ENCODE data around the gene PPP2R2D.
"Not testable (repeated sequence)": the region's sequence is repeated elsewhere in the genome, so short reads cannot be mapped to it uniquely, and the experiment has no call there.

PPP2R2D gene

DNA sequence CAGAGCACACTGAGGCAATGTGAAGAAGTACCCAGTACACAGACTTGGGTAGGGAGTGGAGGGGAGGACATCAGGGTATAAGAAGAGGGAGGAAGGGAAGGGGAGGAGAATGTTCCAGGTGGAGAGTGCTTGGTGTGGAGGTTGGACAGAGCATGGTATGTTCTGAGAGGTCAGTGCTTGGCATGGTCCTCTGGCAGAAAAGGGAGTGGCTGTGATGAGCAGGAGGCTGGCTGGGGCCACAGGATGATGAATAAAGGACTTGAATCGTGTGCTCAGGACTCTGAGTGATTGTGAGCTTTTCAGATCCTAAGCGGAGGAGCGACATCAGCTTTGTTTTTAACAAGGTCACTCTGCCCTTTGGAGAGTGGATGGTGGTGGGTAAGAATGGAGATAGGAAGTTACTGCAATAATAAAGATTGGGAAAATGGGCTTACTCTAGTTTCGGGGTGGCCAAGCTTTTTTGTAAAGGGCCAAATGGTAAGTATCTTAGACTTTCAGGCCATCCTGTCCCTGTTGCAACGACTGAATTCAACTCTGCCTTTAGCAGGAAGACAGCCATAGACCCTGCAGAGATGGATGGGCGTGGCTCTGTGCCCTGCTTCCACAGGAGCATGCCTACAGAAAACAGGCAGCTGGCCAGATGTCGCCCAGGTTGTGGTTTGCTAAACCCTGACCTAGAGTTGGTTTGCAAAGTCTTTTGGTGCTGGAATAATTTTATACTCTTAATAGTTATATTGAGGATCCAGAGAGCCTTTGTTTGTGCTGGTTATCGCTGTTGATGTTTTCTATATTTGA is 8.4 kb downstream of the PPP2R2D start:
- no peak for DNase-seq

DNA sequence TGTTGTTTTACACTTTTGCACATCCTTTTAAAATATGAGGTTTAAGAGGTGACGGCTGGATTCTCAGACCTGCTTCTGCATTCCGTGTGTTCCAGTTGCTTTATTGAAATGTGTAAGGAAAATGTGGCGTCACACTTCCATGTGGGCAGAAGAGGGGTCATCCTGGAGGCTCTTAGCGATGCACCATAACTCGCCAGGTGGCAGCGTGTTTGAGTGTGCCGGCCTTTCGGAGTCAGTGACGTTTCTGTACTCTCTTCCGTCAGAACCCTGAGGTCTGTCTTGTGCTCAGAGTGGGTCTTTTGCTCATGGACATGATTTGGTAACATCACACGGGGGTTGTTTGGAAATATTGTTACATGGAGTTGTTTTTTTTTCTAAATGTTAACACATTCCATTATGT is 9.1 kb downstream of the PPP2R2D start:
- no peak for DNase-seq

DNA sequence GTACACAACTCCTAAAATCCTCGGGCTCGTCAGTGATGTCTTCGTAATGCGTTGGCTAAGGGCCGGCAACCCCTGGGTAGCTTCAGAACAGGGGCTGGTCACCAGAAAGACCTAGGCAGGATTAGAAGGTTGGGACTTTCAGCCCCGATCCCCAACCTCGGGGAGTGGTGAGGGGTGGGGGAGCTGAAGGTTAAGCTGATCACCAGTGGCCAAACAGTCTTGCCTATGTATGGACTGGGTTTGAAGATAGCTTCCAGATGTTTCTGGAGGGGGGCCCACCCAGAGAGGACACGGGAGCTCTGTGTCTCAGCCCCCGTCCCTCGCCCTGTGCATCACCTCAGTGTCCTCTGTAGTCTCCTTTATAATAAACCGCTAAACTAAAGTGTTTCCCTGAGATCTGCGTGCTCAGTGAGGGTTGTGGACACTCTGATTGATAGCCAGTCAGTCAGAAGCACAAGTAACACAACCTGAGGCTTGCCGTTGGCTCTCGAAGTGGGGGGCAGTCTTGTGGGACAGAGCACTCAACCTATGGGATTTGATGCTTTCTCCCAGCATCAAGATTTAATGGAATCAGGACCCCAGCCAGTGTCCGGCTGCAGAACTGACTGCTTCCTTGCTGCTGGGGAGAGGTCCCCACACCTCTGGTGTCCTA is 10.0 kb downstream of the PPP2R2D start:
- no peak for DNase-seq

DNA sequence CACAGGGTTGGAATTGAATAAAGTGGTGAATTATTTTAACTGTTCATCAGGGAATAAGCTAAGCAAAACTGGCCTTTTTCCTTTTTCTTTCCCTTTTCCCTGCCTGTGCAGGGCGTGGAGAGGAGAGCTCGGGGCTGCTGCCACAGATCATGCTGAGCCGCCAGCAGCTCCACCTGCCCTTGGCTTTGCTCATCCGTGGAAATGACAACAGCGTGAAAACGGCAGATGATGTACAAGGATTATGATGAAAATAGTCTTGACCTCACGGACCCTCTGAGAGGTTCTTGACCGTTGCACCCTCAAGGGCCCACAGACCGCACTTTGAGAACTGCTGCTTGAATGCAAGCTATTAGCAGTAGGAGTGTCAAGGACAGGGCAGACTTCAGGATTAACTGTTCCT is 10.6 kb downstream of the PPP2R2D start:
- no peak for DNase-seq

DNA sequence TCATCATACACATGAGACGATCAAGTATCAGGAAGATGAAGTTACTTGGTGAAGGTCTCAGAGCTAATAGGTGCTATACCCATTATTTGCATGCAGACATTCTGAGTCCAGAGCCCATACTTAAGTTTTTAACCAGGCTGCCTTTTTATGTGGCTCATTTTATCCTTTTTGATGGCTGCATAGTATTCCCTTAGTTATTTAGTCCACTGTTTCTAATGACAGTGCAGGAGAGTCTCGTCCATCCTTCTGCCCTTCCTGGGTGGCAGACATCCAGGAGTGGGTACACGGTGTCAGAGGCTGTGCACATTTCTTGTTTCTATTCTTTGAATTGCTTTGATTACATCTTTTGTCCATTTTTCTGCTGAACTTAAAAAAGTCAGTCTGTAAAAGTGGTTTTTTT is 11.8 kb downstream of the PPP2R2D start:
- DNase-seq = no peak

DNA sequence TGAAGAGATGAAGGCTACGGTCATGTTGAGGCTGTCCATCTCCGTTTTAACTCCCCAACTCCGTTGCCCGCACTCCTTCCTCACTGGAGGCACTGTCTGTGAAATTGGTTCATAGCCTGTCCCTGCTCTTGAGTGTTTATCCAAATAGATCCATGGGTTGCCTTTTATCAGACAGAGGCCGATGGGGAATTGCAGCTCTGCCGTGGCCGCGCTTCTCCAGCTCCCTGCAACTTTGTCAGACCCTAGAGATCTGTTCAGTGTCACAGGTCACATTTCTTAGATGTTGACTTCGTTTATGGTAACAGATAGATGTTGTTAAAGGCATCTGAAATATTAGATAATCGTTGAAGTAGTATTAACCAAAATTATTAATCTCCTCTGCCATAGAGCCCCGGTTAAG is 14.7 kb downstream of the PPP2R2D start:
- no peak for DNase-seq

DNA sequence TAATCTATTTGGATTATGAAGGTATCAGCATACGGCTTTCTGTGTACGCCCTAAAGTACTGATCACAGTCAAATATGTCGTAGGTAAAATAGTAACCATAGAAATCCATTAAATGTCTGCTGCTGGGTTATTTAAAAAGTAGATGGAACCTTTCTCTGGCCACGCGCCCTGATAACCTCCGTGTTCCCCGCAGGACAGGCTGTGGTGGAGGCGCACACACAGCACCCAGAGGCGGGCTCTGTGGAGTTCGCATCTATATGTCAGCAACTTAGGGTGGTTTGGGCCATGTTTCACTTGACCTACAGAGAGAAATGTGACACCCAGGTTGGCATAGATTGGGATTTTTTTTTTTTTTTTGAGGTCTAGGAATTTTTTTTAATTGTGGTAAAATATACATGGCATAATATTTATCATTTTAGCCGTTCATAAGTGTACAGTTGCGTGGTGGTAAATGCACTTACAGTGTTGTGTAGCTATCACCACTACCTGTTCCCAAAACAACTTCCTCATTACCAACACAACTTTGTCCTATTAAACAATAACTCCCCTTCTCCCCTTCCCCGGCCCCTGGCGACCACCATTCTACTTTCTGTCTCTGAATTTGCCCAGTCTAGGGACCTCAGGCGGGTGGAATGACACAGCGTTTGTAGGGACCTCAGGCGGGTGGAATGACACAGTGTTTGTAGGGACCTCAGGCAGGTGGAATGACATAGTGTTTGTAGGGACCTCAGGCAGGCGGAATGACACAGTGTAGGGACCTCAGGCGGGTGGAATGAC is 15.4 kb downstream of the PPP2R2D start:
- no peak for DNase-seq

DNA sequence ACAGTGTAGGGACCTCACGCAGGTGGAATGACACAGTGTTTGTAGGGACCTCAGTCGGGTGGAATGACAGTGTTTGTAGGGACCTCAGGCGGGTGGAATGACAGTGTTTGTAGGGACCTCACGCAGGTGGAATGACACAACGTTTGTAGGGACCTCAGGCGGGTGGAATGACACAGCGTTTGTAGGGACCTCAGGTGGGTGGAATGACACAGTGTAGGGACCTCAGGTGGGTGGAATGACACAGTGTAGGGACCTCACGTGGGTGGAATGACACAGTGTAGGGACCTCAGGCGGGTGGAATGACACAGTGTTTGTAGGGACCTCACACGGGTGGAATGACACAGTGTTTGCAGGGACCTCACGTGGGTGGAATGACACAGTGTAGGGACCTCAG is 16.0 kb downstream of the PPP2R2D start:
- not testable (repeated sequence) for DNase-seq

DNA sequence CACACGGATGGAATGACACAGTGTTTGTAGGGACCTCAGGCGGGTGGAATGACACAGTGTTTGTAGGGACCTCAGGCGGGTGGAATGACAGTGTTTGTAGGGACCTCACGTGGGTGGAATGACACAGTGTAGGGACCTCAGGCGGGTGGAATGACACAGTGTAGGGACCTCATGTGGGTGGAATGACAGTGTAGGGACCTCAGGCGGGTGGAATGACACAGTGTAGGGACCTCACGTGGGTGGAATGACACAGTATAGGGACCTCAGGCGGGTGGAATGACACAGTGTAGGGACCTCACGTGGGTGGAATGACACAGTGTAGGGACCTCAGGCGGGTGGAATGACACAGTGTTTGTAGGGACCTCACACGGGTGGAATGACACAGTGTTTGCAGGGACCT is 16.7 kb downstream of the PPP2R2D start:
- DNase-seq = not testable (repeated sequence)

DNA sequence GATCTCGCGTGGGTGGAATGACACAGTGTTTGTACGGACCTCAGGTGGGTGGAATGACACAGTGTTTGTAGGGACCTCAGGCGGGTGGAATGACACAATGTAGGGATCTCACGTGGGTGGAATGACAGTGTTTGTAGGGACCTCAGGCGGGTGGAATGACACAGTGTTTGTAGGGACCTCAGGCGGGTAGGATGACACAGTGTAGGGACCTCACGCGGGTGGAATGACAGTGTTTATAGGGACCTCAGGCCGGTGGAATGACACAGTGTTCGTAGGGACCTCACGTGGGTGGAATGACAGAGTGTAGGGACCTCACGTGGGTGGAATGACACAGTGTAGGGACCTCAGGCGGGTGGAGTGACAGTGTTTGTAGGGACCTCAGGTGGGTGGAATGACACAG is 18.7 kb downstream of the PPP2R2D start:
- DNase-seq = not testable (repeated sequence)

DNA sequence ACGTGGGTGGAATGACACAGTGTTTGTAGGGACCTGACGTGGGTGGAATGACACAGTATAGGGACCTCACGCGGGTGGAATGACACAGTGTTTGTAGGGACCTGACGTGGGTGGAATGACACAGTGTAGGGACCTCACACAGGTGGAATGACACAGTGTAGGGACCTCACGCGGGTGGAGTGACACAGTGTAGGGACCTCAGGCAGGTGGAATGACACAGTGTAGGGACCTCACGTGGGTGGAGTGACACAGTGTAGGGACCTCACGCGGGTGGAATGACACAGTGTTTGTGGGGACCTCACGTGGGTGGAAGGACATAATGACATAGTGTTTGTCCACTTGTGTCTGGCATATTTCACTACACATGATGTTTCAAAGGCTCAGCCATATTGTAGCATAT is 19.3 kb downstream of the PPP2R2D start:
- DNase-seq = no peak

DNA sequence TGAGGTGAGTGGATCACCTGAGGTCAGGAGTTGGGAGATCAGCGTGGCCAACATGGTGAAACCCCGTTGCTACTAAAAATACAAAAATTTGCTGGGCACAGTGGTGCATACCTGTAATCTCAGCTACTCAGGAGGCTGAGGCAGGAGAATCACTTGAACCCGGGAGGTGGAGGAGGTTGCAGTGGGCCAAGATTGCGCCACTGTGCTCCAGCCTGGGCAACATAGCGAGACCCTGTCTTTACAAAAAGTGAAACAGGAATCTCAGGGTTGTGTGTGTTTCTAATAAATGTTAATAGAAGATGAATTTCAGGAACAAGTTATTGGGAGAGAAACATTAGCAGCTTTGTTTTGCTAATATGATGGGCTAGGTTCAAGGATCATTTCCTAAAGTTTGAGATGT is 19.9 kb downstream of the PPP2R2D start:
- no peak for DNase-seq

DNA sequence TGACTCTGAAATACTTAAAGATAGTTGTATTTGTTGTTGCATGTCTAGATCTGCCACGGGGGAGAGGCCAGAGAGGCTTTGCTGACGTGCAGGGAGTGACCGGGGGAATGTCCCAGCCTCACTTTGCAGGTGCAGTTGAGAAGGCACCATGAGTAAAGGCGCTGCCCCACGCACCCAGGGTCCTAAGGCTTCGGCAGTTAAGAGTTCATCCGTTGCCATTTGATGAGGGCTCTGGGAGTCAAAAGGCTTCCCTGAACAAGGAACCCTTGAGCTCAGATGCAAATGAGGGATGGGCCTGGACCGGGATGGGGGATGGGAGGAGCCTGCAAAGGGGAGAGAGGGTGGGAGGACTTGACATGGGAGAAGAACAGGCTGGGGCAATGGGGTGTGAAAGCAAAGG is 20.4 kb downstream of the PPP2R2D start:
- peak; percentile 5 for DNase-seq

DNA sequence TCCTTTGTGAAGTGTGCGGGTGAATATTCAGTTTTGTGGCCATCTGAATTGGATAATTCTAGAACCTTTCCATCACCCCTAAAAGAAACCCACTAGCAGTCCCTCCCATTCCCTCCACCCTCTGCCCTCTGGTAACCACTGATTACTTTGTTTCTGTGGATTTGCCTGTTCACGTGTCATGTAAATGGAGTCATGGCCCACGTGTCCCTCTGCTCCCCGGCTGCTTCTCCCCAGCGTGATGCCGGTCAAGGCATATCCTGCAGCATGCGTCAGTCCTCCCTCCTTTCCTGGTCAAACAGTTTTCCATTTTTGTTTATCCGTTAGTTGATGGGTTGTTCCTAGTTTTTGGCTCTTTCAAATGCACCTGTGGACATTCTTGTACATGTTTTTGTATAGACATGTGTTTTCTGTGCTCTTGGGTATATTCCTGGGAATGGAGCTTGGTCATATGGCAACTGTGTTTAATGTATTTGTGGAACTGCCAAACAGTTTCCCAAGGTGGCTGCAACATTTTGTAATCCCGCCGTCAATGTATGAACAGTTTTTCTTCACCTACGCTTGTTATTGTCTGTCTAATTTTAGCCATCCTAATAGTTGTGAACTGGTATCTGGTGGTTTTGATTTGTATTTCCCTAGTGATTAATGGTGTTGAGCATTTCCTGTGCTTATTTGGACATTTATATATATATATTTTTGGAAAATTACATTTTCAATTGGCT is 22.4 kb downstream of the PPP2R2D start:
- DNase-seq = no peak

DNA sequence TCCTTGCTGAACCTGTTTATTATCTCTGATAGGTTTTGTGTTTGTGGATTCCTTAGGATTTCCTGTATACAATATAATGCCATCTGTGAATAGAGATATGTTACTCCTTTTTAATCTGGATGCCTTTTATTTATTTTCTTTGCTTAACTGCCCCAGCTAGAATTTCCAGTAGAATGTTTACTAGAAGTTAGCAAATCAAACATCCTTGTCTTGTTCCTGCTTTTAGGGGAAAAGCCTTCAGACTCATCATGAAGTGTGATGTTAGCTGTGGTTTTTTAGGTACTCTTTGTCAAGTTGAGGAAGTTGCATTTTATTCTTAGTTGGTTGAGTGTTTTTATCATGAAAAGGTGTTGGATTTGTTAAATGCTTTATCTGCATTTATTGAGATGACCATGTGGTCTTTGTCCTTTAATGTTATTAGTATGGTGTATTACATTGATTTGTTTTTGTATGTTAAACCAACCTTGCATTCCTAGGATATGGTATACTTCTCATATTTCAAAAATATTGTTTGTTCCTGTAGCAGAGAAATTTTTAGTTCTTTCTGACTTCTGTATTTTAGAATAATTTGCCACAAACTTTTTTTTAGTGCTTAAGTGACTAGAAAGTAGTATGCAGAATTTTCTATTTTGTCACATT is 24.3 kb downstream of the PPP2R2D start:
- no peak for DNase-seq

DNA sequence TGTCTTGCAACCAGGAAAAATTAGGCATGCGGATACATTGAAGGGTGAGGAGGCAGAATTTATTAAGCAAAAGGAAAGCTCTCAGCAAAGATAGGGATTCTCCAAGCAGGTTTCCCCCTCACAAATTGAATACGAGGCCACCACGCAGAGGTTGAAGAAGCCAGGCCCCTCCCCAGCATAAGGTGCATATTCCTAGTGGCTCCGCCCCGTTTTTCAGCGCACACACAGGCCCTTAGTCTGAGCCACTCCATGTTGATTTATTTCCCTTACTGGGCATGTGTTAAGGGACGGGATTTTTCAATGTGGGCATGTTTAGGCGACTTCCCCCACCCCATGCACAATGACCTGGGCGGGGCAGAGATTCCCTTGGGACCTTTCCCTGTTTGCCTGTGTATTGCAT is 24.9 kb downstream of the PPP2R2D start:
- DNase-seq = no peak

DNA sequence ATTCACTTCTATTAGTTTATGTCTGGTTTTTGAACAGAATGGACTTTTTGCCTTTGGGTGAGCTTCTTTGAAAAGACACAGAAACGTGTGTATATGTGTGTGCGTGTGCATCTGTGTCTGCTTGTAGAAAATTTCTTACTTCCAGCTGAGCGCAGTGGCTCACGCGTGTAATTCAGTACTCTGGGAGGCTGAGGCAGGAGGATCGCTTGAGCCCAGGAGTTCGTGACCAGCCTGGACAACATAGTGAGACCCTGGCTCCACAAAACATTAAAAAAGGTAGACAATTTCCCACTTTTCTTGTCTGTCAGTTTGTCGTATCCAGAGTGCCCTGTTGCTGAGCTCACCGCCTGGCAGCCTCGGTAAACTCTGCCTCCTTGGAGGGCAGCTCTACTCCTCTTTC is 25.4 kb downstream of the PPP2R2D start:
- no peak for DNase-seq

DNA sequence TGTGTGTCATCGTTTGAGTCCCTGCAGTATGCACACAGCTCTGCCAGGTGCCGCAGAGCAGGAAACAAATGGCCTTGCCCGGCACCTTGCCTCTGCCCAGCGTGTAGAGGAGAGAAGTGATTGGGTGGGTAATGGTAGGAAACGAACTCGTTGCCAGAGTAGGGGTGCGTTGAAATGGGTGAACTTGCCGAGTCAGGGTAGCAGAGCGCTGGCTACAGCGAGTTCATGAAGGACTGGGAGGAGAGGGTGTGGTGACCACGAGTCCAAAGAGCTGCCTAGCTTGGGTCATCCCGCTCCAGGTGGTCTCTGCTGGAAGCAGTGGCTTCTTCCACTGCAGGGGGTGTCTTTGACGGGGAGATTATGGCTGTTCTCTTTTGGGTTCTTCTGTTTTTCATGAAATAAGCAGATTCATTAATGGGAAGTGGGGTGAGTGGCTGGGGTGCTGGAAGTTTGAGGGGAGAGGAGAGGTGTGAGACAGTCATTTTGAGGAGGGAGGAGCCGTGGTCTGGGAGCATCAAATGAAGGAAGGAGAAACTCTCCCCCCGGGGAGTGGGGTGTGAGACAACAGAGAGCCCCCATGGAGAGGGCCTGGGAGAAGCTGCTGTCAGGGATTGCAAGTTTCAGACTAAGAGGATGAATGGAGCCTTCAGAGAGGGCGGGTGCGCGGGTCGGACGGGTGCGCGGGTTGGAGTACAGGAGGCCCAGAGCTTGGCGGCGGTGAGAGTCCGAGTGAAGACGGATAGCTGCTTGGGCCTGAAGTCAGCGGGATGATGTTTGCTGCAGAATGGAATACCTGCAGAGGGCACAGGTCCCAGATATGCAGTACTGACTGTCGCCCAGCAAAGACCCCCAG is 26.2 kb downstream of the PPP2R2D start:
- no peak for DNase-seq

DNA sequence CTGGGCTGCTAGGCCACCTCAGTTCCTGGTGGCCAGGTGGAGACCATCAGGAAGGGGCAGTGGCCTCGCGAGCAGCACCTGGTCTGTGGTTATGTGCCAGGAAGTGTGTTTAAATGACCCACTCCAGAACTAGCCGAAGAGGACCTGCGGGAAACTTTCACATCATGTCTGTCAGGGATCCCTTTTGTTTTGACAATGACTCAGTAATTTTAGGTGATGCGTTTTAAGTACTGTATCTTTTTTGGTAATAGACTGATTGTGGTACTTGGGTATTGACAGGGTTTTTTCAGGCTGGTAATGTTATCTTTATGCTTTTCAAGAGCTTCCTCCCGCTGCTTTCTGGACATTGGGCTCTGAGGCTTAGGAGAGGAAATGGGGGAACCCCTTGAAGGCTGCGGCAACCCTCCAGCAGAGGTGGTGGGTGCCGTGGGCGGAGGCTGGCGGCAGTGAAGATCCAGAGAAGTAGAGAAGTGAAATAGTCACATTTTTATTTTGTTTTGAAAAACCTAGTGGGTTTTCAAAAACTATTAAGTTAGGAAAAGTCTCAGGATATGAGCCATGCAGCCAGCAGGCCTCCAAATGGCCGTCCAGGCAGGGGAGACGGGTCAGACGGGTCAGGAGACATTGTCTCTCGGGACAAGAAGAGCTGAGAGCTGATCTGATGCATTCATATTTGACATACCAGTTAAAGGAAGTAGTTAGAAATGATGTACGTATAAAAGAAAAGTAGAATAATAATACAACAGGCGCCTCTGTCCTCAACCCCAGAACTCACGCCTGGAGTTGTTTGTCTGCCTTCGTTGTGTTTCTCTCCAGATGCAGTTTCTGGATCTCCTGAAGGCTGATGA is 27.7 kb downstream of the PPP2R2D start:
- no peak for DNase-seq

DNA sequence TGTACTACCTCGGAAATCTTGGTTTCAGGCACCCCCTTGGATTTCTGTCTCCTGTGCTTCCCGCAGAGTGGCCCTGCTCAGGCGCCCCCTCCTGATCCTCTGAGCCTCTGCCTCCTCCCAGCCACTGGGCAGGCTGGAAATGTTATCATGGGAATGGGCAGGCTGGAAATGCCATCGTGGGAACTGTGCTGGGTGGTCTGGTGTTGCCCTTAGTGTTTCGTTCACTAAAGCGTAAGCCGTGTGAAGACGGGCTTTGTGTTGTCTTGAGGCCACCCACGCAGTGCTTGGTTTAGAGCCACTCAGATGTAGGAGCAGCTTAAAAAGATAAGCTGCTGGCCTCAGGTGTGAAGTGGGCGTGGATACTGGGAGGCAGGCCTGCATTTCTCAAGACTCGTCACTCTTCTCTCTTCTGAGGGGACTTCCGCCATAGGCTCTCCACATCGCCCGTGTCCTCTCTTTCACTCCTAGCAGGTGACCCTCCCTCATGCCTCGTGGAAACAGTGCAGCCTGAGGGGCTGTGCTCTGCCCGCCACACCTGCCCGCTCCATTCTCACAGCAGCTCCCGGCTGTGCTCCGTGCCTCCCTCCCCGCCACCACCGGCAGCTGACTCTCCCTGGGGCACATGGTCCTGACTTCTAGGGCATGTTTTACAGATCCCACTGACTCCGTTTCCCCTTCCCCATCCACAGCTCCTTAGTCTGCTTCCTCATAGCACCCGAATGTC is 28.5 kb downstream of the PPP2R2D start:
- no peak for DNase-seq
